NAMALWA (cell line): ENCODE results near the gene PTPRG.

Source experiments
- DNase-seq: peaks from one replicate; pipeline ENCODE4 v3.0.0-alpha.2; 2015; ENCODE audit warnings: low spot score

Gene PTPRG

GRCh38 chr3:61657689-61658088, 96.3 kb downstream of the PTPRG start:
- DNase-seq = no peak

DNA sequence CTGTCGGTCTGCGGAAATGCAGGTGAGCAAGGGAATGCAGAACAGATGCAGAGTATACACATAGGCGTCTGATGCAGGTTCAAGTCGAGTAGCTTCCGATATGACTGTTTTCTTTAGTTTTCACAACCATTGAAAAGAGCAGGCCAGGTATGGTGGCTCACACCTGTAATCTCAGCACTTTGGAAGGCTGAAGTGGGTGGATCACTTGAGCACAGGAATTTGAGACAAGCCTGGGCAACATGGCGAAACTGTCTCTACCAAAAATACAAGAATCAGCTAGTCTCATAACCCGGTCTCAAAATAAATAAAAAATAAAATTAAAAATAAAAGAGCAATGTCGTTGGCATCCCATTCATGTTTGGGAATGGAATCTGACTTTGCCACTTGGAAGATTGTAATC, 101.5 kb downstream of the PTPRG start:
- no peak for DNase-seq

GRCh38 chr3:61663356-61664104, 102.2 kb downstream of the PTPRG start:
- DNase-seq = no peak

DNA sequence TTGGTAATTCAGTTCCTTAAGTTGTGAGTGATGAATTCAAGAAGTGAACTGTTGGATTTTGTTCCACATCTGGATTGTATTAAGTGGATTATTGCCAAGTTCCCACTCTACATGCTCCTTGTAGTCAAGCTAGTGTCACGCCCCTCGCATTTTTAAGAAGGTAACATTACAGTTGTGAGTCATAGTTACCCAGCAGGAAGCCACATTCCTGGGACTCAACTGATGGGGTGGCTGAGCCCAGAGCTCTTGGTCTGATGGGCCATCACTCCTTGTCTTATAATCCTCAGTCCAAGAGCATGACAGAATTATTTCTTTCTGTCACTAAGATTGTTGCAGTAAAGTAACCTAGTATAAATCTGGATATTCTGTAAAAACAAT, 102.7 kb downstream of the PTPRG start:
- DNase-seq = no peak

GRCh38 chr3:61665121-61665520, 103.8 kb downstream of the PTPRG start:
- no peak for DNase-seq

GRCh38 chr3:61665987-61666386, 104.6 kb downstream of the PTPRG start:
- DNase-seq = no peak

- no peak for DNase-seq
Observed at GRCh38 chr3:61666615-61667330, 105.4 kb downstream of the PTPRG start.

GRCh38 chr3:61667383-61667782, 106.0 kb downstream of the PTPRG start:
- DNase-seq = no peak

GRCh38 chr3:61667814-61668213, 106.4 kb downstream of the PTPRG start:
- DNase-seq = no peak

DNA sequence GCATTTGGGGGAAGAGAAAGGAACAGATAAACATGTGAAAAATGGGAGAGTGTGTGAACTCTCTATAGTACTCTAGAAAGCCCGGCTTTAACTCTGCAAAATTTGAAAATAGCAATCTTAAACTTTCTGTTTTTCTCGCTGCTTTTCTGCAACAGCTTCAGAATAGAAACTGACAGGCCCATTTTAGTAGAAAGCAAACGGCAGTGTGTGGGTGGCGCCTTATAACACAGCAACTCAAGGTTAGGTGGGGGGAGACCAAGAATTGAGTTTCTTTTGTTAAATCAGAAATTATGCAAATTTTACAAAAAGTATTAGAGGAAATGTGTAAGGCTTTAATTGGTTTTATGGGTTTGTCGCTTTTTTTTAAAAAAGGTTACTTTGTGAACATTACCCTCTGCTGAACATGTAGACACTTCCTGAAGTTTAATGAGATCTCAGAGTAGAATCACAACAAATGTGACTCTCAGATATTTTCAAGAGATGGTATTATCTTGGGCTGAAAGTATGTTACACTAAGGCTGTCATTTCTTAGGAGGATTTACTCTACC, 107.0 kb downstream of the PTPRG start:
- DNase-seq = no peak

- no peak for DNase-seq
Observed at GRCh38 chr3:61669203-61669602, 107.8 kb downstream of the PTPRG start.

- DNase-seq = no peak
Observed at GRCh38 chr3:61669668-61670299, 108.4 kb downstream of the PTPRG start.

GRCh38 chr3:61673651-61674050, 112.3 kb downstream of the PTPRG start:
- no peak for DNase-seq

- DNase-seq = no peak
Observed at GRCh38 chr3:61674596-61674995, 113.2 kb downstream of the PTPRG start.

DNA sequence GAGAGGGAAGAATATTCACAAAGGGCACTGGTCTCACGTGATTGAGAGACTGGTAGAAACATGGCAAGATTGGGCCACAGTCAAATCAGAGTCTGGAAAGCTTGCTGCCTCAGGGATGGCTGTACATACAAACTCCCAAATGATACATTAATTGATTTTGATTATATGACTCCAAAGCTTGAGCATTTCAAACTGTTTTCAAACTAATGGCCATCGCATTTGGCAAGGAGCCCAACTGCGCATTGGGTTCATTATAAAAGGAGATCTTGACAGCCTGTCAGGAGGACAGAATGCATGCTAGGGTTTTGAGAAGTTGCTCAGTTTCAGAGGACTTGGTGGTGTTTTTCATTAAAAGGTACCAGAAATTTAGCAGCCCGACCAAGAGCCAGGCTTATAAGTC, 117.7 kb downstream of the PTPRG start:
- DNase-seq = no peak

DNA sequence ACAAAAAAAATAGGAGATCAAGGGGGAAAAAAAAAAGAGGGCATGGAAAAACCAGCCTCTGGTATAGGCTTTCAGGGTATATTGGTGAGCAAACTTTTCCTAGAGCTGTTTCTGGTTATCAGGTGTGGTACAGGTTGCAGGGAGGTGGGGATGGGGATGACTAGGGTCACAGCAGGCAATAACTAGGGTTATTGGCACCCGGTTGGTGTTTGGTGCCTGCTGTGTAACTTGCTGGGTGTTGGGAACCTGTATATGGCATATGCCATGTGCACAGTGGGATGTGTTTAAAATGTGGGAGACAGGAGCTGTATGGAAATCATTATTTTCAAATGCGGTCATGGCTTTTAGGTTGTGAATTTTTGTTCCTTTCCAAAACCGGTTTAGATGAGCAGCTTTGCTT, 119.2 kb downstream of the PTPRG start:
- DNase-seq = no peak

DNA sequence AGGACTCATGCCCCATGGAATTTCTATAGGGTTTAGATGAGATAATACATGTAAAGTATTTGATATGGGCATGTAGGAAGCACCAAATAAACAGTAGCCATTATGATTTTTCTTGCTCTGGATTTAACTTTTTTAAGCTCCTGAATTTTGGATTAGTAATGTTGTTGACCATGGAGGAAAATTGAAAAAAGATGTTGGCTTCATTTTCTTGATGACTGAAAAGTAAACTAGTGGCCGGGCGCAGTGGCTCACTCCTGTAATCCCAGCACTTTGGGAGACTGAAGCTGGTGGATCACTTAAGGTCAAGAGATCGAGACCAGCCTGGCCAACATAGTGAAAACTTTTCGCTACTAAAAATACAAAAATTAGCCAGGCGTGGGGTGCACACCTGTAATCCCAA, 120.3 kb downstream of the PTPRG start:
- no peak for DNase-seq

GRCh38 chr3:61682671-61683548, 121.5 kb downstream of the PTPRG start:
- no peak for DNase-seq

- no peak for DNase-seq
Observed at GRCh38 chr3:61683549-61684236, 122.3 kb downstream of the PTPRG start.

DNA sequence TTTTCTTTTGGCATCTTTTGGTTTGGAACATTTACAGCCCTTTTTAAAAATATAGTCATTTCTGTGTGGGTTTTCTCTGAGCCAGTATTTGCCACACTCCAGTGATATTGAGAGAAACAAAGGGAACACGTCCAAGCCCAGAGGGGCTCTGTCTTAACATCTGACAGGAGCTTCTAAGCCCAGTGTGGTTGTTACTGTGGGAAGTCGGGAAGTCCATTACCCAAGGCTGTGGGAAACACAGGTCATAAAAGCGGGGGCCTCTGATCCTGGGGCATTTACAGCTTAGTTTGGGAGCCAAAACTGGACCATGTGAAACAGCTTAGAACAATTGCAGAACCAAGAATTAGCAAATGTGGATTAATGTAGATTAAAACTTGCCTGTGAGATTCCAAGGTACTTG, 123.0 kb downstream of the PTPRG start:
- no peak for DNase-seq

DNA sequence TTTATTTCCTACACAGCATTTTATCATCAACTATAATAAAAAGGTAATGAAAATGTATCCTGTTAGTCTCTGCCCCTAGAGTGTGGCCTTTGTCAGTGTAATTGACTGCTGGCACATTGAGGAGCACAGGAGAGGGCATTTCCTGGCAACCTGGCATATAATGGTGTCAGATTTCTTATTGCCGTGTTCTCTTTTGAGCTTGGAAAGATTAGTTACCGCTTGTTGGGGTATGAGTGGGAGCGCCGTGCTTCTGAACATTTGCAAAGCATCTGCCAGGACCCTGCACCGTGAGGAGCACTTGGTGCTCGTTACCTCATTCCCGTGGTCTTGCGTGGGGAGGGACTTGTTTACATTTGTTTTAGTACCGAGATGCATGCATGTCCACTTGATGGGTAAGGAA, 124.4 kb downstream of the PTPRG start:
- DNase-seq = no peak
